Right atrium auricular region (tissue), 2 donors: ENCODE measurements around the gene FKBP10. TPM values are rescaled to one million over a fixed set of nuclear protein-coding genes. Genes with fewer than 3 reads are reported as not detected.

Source experiments
- DNase-seq: peaks from one replicate; pipeline ENCODE4 v3.0.0-alpha.2; 2019; ENCODE audit warnings: low spot score
- H3K27ac ChIP-seq, 2 donors: fragments of 200-600 bp; sonication (generic); 1 replicate in 1 of 2; 2 replicates in 1 of 2; pipeline ENCODE4 v1.5.1; 2016 to 2019
- H3K27me3 ChIP-seq, 2 donors: fragments of 200-600 bp; sonication (generic); one replicate each; pipeline versions ENCODE4 v1.5.1 to v1.6.0; 2017 to 2019
- H3K36me3 ChIP-seq: fragments of 200-600 bp; sonication (generic); one replicate; pipeline ENCODE4 v1.5.1; 2016
- H3K4me1 ChIP-seq, 2 donors: fragments of 200-600 bp; sonication (generic); one replicate each; pipeline versions ENCODE4 v1.5.1 to v1.6.0; 2017 to 2019
- H3K4me3 ChIP-seq, 2 donors: fragments of 200-600 bp; sonication (generic); 1 replicate in 1 of 2; 2 replicates in 1 of 2; pipeline ENCODE4 v1.5.1; 2017 to 2019; ENCODE audit warnings: mild to moderate bottlenecking in 1 of 2, moderate library complexity in 1 of 2
- H3K9me3 ChIP-seq, 2 donors: fragments of 200-600 bp; sonication (generic); one replicate each; pipeline ENCODE4 v1.5.1; 2019
- total RNA-seq, 2 donors: library from RNA; depleted of rRNA; stranded (reverse); fragments of >200 nt; gene quantifications; one replicate each; pipeline ENCODE4 v1.1.0, GENCODE V29; 2016
- TF ChIP-seq, protein P1 (sequence below), 2 donors: fragments of 200-600 bp; sonication (generic); IDR thresholded peaks; one replicate each; pipeline ENCODE4 v1.5.1; 2019; ENCODE audit warnings: antibody characterized with exemption in 2 of 2

FKBP10 gene, protein sequence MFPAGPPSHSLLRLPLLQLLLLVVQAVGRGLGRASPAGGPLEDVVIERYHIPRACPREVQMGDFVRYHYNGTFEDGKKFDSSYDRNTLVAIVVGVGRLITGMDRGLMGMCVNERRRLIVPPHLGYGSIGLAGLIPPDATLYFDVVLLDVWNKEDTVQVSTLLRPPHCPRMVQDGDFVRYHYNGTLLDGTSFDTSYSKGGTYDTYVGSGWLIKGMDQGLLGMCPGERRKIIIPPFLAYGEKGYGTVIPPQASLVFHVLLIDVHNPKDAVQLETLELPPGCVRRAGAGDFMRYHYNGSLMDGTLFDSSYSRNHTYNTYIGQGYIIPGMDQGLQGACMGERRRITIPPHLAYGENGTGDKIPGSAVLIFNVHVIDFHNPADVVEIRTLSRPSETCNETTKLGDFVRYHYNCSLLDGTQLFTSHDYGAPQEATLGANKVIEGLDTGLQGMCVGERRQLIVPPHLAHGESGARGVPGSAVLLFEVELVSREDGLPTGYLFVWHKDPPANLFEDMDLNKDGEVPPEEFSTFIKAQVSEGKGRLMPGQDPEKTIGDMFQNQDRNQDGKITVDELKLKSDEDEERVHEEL
- 10 to 100 TPM; 24.7 to 35.1 TPM for total RNA-seq

DNA sequence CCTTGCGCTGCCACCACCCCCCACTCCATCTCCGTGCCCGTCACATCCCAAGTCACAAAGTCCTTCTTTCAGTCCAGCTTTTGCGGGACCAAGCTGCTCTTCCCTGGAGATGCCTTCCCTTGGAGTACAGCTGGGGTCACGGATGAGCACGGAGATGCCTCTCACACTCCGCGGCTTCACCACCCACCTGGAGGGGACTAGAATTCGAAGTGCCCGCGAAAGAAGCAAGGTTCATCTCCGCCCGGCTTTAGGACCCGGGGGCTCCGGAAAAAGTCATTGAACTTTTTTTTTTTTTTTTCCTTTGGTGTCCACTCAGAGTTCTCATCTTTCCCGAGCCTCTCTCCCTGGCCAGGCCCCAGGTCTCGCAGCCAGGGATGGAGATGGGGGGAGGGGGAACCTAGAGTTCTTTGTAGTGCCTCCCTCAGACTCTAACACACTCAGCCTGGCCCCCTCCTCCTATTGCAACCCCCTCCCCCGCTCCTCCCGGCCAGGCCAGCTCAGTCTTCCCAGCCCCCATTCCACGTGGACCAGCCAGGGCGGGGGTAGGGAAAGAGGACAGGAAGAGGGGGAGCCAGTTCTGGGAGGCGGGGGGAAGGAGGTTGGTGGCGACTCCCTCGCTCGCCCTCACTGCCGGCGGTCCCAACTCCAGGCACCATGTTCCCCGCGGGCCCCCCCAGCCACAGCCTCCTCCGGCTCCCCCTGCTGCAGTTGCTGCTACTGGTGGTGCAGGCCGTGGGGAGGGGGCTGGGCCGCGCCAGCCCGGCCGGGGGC is at the start of gene FKBP10:
Gene FKBP10, plus strand, starts transcription at position 624 of the 771 bp plus-strand sequence. Its CDS starts 31 bp downstream, at position 655.
- Histone ChIP-seq H3K4me3 (peak within 1 kb of the TSS; percentile 68 to 83), H3K4me1 (peaks cover 0 to 49% of the 10 kb centered on the region in 2 donors), H3K27ac (peak within 1 kb of the TSS; percentile 76 to 82), H3K36me3 (no peaks in the 10 kb centered on the region), H3K27me3 (no peaks in the 10 kb centered on the region), H3K9me3 (no peaks in the 10 kb centered on the region)
- DNase-seq = no peak
- TF ChIP-seq, protein P1, sequence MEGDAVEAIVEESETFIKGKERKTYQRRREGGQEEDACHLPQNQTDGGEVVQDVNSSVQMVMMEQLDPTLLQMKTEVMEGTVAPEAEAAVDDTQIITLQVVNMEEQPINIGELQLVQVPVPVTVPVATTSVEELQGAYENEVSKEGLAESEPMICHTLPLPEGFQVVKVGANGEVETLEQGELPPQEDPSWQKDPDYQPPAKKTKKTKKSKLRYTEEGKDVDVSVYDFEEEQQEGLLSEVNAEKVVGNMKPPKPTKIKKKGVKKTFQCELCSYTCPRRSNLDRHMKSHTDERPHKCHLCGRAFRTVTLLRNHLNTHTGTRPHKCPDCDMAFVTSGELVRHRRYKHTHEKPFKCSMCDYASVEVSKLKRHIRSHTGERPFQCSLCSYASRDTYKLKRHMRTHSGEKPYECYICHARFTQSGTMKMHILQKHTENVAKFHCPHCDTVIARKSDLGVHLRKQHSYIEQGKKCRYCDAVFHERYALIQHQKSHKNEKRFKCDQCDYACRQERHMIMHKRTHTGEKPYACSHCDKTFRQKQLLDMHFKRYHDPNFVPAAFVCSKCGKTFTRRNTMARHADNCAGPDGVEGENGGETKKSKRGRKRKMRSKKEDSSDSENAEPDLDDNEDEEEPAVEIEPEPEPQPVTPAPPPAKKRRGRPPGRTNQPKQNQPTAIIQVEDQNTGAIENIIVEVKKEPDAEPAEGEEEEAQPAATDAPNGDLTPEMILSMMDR (IDR thresholded peaks at IDR 0.05) = no peak

DNA sequence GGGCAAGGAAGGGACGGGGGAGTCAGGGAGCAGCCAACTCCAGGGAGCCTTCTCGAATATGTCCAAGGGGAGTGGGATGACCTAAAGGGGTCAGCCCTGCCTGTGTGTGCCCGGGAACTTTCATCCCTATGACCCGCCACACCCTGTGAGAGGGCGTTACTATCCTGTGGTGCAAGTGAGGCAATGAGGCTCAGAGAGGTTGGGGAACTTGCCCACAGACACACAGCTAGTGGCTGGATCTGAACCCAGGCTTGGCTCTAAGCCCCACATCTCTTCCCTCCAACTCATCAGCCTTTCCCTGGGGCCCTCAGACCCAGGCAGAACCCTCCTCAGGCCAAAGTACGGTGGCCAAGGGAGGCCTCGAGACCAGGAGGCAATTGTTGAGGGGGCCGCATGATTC is 49.5 kb upstream of the FKBP10 start:
- no peaks in the 10 kb centered on the region for H3K4me1 ChIP-seq
- H3K27ac ChIP-seq = no peak overlapping the region
- DNase-seq = no peak
- H3K27me3 ChIP-seq = no peaks in the 10 kb centered on the region
- TF ChIP-seq, protein P1 (IDR thresholded peaks at IDR 0.05) = no peak
- no peaks in the 10 kb centered on the region for H3K9me3 ChIP-seq
- peaks cover 94% of the 10 kb centered on the region for H3K36me3 ChIP-seq
- no peak overlapping the region for H3K4me3 ChIP-seq

DNA sequence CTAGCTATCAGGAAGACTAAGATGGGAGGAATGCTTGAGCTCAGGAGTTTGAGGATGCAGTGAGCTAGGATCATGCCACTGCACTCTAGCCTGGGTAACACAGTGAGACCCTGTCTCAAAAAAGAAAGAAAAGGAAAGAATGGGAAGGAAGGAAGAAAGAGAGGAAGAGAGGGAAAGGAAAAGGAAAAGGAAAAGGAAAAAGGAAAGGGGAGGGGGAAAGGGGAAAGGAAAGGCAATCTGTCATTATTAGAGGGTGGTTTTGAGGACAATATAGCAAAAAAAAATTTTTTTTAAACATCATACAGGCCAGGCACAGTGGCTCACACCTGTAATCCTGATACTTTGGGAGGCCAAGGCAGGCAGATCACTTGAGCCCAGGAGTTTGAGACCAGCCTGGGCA is 46.7 kb upstream of the FKBP10 start:
- DNase-seq = no peak
- TF ChIP-seq, protein P1 (IDR thresholded peaks at IDR 0.05) = no peak
- no peak overlapping the region for H3K4me3 ChIP-seq
- no peaks in the 10 kb centered on the region for H3K9me3 ChIP-seq
- H3K27ac ChIP-seq = no peak overlapping the region
- no peaks in the 10 kb centered on the region for H3K4me1 ChIP-seq
- peaks cover 98% of the 10 kb centered on the region for H3K36me3 ChIP-seq
- H3K27me3 ChIP-seq = no peaks in the 10 kb centered on the region

DNA sequence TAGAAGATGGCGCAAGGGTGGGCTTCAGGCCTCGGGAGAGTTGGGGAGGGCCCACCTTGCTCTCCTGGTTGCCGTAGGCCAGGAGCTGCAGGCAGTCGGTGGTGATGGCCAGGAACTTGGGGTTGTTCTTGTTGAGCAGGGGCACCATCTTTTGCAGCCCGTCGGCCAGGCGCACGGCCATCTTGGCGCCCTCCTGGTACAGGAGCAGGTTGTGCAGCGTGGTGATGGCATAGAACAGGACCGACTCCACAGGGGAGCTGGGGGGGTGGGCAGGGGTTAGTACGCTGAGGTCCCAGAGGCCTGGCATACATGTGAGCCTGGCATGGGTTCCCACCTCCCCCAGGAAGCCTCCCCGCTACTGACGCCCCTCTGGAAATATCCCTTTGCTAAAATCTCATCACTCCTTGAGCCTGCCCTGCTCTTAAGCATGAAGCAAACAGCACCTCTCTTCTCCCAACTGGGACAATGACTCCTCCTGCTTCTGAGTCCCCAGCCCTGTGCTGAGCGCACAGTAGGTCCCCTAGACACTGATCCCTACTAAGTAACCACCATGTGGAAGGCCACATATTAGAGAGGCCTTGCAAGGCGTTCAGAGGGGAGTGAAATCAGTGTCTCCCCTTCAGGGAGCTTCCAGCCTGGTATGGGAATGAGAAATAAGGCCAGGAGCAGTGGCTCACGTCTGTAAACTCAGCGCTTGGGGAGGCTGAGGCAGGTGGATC is 45.3 kb upstream of the FKBP10 start:
- no peak for DNase-seq
- no peak overlapping the region for H3K4me3 ChIP-seq
- TF ChIP-seq, protein P1 (IDR thresholded peaks at IDR 0.05) = no peak
- H3K27me3 ChIP-seq = no peaks in the 10 kb centered on the region
- peaks cover 0 to 5% of the 10 kb centered on the region in 2 donors for H3K4me1 ChIP-seq
- peaks cover 97% of the 10 kb centered on the region for H3K36me3 ChIP-seq
- H3K9me3 ChIP-seq = no peaks in the 10 kb centered on the region
- H3K27ac ChIP-seq = no peak overlapping the region

DNA sequence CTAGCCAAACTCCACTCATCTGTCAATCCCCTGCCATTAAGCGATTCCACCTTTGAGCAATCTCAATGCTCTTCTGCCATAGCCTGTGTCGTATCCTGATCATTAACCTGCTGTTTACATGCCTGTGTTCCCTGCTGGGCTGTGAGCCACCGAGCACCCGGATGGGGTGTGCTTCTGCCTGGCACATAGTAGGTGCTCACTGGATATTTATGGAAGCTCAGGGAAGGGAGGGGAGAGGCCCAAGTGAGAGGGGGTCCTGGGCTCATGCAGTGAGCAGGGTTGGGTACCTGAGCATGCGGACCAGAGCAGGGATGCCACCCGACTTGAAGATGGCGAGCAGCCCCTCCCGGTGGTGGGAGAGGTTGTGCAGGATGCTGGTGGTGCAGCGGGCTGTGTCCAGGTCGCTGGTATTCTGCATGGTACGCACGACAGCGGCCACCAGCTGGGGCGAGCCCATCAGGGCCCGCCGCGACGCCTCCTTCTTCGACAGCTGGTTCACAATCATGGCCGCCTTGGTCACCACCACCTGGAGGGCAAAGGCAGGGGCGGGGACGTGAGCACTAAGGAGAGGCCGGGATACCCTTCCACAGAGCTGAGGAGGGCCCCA is 44.0 kb upstream of the FKBP10 start:
- Histone ChIP-seq H3K27ac (no peak overlapping the region), H3K4me3 (no peak overlapping the region), H3K4me1 (peaks cover 0 to 18% of the 10 kb centered on the region in 2 donors), H3K9me3 (no peaks in the 10 kb centered on the region), H3K27me3 (no peaks in the 10 kb centered on the region), H3K36me3 (peaks cover 91% of the 10 kb centered on the region)
- TF ChIP-seq, protein P1 (IDR thresholded peaks at IDR 0.05) = no peak
- DNase-seq = no peak
